SK-N-SH treated with all-trans-retinoic acid at 6 μM for 48 hours (cell line): ENCODE results near the gene VCAM1.

ENCODE experiments used
- ATAC-seq: fragments of 200-7000 bp; cut with Tn5 transposase; 3 replicates; pipeline ENCODE4 v1.9.1; 2020; ENCODE audit warnings: mild to moderate bottlenecking, moderate library complexity
- ARNTL ChIP-seq: fragments of 450-650 bp; formaldehyde crosslinking; IDR thresholded peaks from 2 replicates; pipeline ENCODE4 v1.5.0; 2020; ENCODE audit warnings: low read depth, mild to moderate bottlenecking, moderate library complexity, borderline replicate concordance
- CSDC2 ChIP-seq: fragments of 250-450 bp; sonication (Bioruptor Pico); IDR thresholded peaks from 2 replicates; pipeline ENCODE4 v1.5.0; 2020; ENCODE audit warnings: mild to moderate bottlenecking, moderate library complexity
- CSRNP3 ChIP-seq: fragments of 250-450 bp; sonication (Bioruptor Pico); IDR thresholded peaks from 2 replicates; pipeline ENCODE4 v1.5.1; 2021; ENCODE audit warnings: mild to moderate bottlenecking, moderate library complexity
- ESRRG ChIP-seq: fragments of 250-450 bp; sonication (Bioruptor Pico); IDR thresholded peaks from 2 replicates; pipeline ENCODE4 v1.6.1; 2021; ENCODE audit warnings: mild to moderate bottlenecking
- GLIS3 ChIP-seq: fragments of 250-450 bp; sonication (Bioruptor Pico); IDR thresholded peaks from 2 replicates; pipeline ENCODE4 v1.5.0; 2020; ENCODE audit warnings: mild to moderate bottlenecking, moderate library complexity
- ISL1 ChIP-seq: fragments of 250-450 bp; sonication (Bioruptor Pico); IDR thresholded peaks from 2 replicates; pipeline ENCODE4 v2.1.2; 2022; ENCODE audit warnings: mild to moderate bottlenecking, moderate library complexity
- OSR1 ChIP-seq: fragments of 250-450 bp; sonication (Bioruptor Pico); IDR thresholded peaks from 2 replicates; pipeline ENCODE4 v1.8.0; 2022; ENCODE audit warnings: moderate library complexity, mild to moderate bottlenecking, inconsistent platforms
- PATZ1 ChIP-seq: fragments of 250-450 bp; sonication (Bioruptor Pico); IDR thresholded peaks from 2 replicates; pipeline ENCODE4 v1.8.0; 2020; ENCODE audit warnings: mild to moderate bottlenecking, moderate library complexity, borderline replicate concordance
- POU6F1 ChIP-seq: fragments of 250-450 bp; sonication (Bioruptor Pico); IDR thresholded peaks from 2 replicates; pipeline ENCODE4 v1.8.0; 2021; ENCODE audit warnings: low read depth, mild to moderate bottlenecking, moderate library complexity, borderline replicate concordance
- PPARA ChIP-seq: fragments of 250-450 bp; sonication (Bioruptor Pico); IDR thresholded peaks from 2 replicates; pipeline ENCODE4 v1.5.0; 2020; ENCODE audit warnings: mild to moderate bottlenecking, borderline replicate concordance
- SNAI2 ChIP-seq: fragments of 250-450 bp; sonication (Bioruptor Pico); IDR thresholded peaks from 2 replicates; pipeline ENCODE4 v1.5.0; 2020; ENCODE audit warnings: mild to moderate bottlenecking, moderate library complexity
- TCF4 ChIP-seq: fragments of 250-450 bp; sonication (Bioruptor Pico); IDR thresholded peaks from 2 replicates; pipeline ENCODE4 v1.8.0; 2021; ENCODE audit warnings: mild to moderate bottlenecking, moderate library complexity, borderline replicate concordance
- TOX ChIP-seq: fragments of 250-450 bp; sonication (Bioruptor Pico); IDR thresholded peaks from 2 replicates; pipeline ENCODE4 v1.8.0; 2021; ENCODE audit warnings: mild to moderate bottlenecking, moderate library complexity, borderline replicate concordance
- TSHZ2 ChIP-seq: fragments of 250-450 bp; sonication (Bioruptor Pico); IDR thresholded peaks from 2 replicates; pipeline ENCODE4 v1.5.0; 2020; ENCODE audit warnings: mild to moderate bottlenecking, moderate library complexity
- ZC3H10 ChIP-seq: fragments of 250-450 bp; sonication (Bioruptor Pico); IDR thresholded peaks from 2 replicates; pipeline ENCODE4 v1.5.1; 2021; ENCODE audit warnings: mild to moderate bottlenecking, moderate library complexity
- ZFP3 ChIP-seq: fragments of 250-450 bp; sonication (Bioruptor Pico); IDR thresholded peaks from 2 replicates; pipeline ENCODE4 v1.5.0; 2020; ENCODE audit warnings: mild to moderate bottlenecking, moderate library complexity
- ZFP30 ChIP-seq: fragments of 450-650 bp; formaldehyde crosslinking; IDR thresholded peaks from 2 replicates; pipeline ENCODE4 v1.5.0; 2022; ENCODE audit warnings: mild to moderate bottlenecking, moderate library complexity
- ZNF565 ChIP-seq: fragments of 450-650 bp; formaldehyde crosslinking; conservative IDR thresholded peaks from 2 replicates; pipeline ENCODE4 v1.5.0; 2020; ENCODE audit warnings: low read depth, mild to moderate bottlenecking, moderate library complexity
- ZNF70 ChIP-seq: fragments of 450-650 bp; formaldehyde crosslinking; IDR thresholded peaks from 2 replicates; pipeline ENCODE4 v1.5.0; 2020; ENCODE audit warnings: mild to moderate bottlenecking, moderate library complexity
- ZNF8 ChIP-seq: fragments of 450-650 bp; formaldehyde crosslinking; IDR thresholded peaks from 2 replicates; pipeline ENCODE4 v1.5.0; 2020; ENCODE audit warnings: mild to moderate bottlenecking, moderate library complexity

VCAM1 gene

GRCh38 chr1:100713626-100714025 lies 5.9 kb upstream of the VCAM1 start:
- no peak for ATAC-seq
- no peak for TF ChIP-seq ZFP3
- no peak for TF ChIP-seq ZNF8
- TF ChIP-seq ZNF565 (CRISPR knock-in tag), result no peak
- TF ChIP-seq OSR1 (CRISPR knock-in tag), result no peak
- no peak for TF ChIP-seq SNAI2
- no peak for TF ChIP-seq PPARA (CRISPR knock-in tag)
- TF ChIP-seq ESRRG (CRISPR knock-in tag), result no peak
- TF ChIP-seq ARNTL (CRISPR knock-in tag), result no peak
- TF ChIP-seq TOX, result no peak
- no peak for TF ChIP-seq ISL1 (CRISPR knock-in tag)
- TF ChIP-seq ZNF70 (CRISPR knock-in tag), result no peak
- no peak for TF ChIP-seq ZC3H10 (CRISPR knock-in tag)
- TF ChIP-seq, all 23 proteins: peak for 0

GRCh38 chr1:100714599-100714998 lies 4.9 kb upstream of the VCAM1 start:
- no peak for TF ChIP-seq POU6F1 (CRISPR knock-in tag)
- no peak for TF ChIP-seq OSR1 (CRISPR knock-in tag)
- no peak for TF ChIP-seq TSHZ2 (CRISPR knock-in tag)
- TF ChIP-seq GLIS3 (CRISPR knock-in tag), result no peak
- no peak for TF ChIP-seq ESRRG (CRISPR knock-in tag)
- TF ChIP-seq PATZ1 (CRISPR knock-in tag), result no peak
- no peak for TF ChIP-seq ARNTL (CRISPR knock-in tag)
- TF ChIP-seq CSDC2, result no peak
- TF ChIP-seq ISL1 (CRISPR knock-in tag), result no peak
- TF ChIP-seq CSRNP3 (CRISPR knock-in tag), result no peak
- ATAC-seq, result no peak

GRCh38 chr1:100717218-100717617 lies 2.3 kb upstream of the VCAM1 start:
- ATAC-seq, result no peak
- TF ChIP-seq TOX (no peak), ISL1 (CRISPR knock-in tag) (no peak), ZFP30 (CRISPR knock-in tag) (no peak), TCF4 (CRISPR knock-in tag) (no peak), GLIS3 (CRISPR knock-in tag) (no peak), POU6F1 (CRISPR knock-in tag) (no peak), SNAI2 (no peak), ARNTL (CRISPR knock-in tag) (no peak), TSHZ2 (CRISPR knock-in tag) (no peak), ZNF70 (CRISPR knock-in tag) (no peak), OSR1 (CRISPR knock-in tag) (no peak), CSRNP3 (CRISPR knock-in tag) (no peak)
